HG03571 (cell line): Measurements from ENCODE around the gene C5orf24.
A peak's percentile ranks its signal among the peaks of the same experiment; 100 is the strongest.

Experiments used
- ATAC-seq: cut with Tn5 transposase; IDR thresholded peaks from one replicate; pipeline ENCODE4 v1.9.1; 2021; ENCODE audit not compliant: unreplicated experiment

C5orf24 gene

DNA sequence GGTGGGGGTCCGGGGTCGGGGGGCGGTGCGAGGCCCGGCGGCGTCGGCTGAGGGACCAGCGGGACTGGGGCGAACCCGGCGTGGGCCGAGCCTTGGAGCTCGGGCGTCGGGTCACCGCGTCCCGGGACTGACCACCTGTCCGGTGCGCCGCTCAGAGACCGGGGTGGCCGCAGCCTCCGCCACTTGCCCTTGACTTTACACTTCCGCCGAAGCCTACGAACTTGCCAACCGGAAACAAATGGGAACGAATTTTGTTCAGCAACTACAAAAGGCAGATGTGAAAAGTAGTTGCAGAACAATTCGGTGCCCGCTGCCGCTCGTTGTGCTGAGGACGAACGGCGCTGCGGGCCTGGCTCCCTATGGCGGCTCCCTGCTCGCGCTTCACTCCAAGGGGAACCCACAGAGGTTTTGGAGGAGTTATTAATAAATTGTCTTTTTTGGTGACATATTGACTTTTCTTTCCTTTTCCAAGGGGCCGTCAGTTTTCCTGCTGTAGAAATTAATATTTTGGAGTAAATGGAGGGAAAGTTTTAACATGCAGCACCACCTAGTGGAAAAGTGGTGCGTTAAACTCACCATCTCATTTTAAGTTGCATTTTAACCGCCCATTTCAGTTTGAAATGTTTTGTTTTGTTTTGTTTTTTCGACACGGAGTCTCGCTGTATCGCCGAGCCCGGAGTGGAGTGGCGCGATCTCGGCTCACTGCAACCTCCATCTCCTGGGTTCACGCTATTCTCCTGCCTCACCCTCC is 59.7 kb downstream of the C5orf24 start:
- ATAC-seq: peak; percentile 26

DNA sequence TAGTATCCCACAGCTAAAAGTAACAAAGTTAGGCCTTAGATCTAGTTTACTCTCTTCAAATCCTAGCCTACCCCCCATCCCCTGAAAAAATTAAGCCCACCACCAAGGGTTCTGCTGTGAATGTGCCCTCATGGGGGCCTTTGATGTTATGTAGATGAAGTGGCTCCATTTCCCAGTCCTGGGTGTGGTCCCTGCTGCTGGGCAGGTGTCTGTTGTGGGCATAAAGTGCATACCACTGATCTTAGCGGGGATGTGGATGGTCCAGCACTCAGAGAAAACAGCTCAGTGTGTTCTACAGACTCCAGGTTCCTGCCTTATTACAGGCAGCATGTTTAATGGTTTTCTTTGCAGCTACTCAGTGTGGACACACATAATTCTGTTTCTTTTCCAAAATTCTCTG is 61.0 kb downstream of the C5orf24 start:
- no peak for ATAC-seq
